GM18909 (cell line): ENCODE data around the gene TRIM49C.
"Not testable (repeated sequence)": the region's sequence is repeated elsewhere in the genome, so short reads cannot be mapped to it uniquely, and the experiment has no call there.

Experiments used
- ATAC-seq: cut with Tn5 transposase; IDR thresholded peaks from one replicate; pipeline ENCODE4 v1.9.1; 2021; ENCODE audit warnings: mild to moderate bottlenecking; ENCODE audit not compliant: unreplicated experiment, poor library complexity

The TRIM49C gene

GRCh38 chr11:90030806-90031205 lies at the start of gene TRIM49C:
Gene TRIM49C (plus strand): TSS chr11:90031106. CDS start chr11:90035212, 4,106 bp downstream.
- ATAC-seq = not testable (repeated sequence)

- not testable (repeated sequence) for ATAC-seq
Observed at GRCh38 chr11:90024184-90024583, 6.7 kb upstream of the TRIM49C start.

- ATAC-seq = not testable (repeated sequence)
Observed at GRCh38 chr11:90051591-90052209, 20.8 kb downstream of the TRIM49C start.

GRCh38 chr11:90052311-90052710 lies 21.4 kb downstream of the TRIM49C start:
- not testable (repeated sequence) for ATAC-seq

GRCh38 chr11:90053545-90053944 lies 22.6 kb downstream of the TRIM49C start:
- not testable (repeated sequence) for ATAC-seq

GRCh38 chr11:90085650-90086049 lies 54.7 kb downstream of the TRIM49C start, which contains the start of gene UBTFL1:
Gene UBTFL1 (plus strand): TSS chr11:90085950. CDS start chr11:90085950, 0 bp downstream.
- not testable (repeated sequence) for ATAC-seq

- ATAC-seq = not testable (repeated sequence)
Observed at GRCh38 chr11:90088731-90089130, 57.8 kb downstream of the TRIM49C start.
